HepG2 (cell line): ENCODE measurements around the gene CGA. TPM values are rescaled to one million over a fixed set of nuclear protein-coding genes. Genes with fewer than 3 reads are reported as not detected.

Experiments
- ATAC-seq: fragments of 200-7000 bp; cut with Tn5 transposase; 3 replicates; pipeline ENCODE4 v1.9.1; 2020; ENCODE audit warnings: mild to moderate bottlenecking, moderate library complexity
- BruUV-seq: library from RNA; stranded (reverse); fragments of 400-500 nt; replicated peaks from 2 replicates; lab custom pipeline; 2021; lab: Mats Ljungman, UMichigan
- CTCF ChIA-PET: fragments of 300-600 bp; formaldehyde crosslinking; extraction: SDS; loops from one replicate; lab custom pipeline; 2021; ENCODE audit warnings: low total read pairs, inconsistent platforms, low intra/inter-chr PET ratio; lab: Yijun Ruan, JAX
- POLR2A ChIA-PET: fragments of 350-600 bp; sonication (Branson Sonifier 250); formaldehyde crosslinking; loops from one replicate; lab custom pipeline; 2020; ENCODE audit warnings: antibody characterized with exemption, inconsistent platforms; lab: Yijun Ruan, JAX
- DNase-seq: peaks from one replicate; pipeline ENCODE4 v3.0.0-alpha.2; 2015; ENCODE audit warnings: low spot score
- FAIRE-seq: peaks from 3 replicates; lab custom pipeline; 2011; peaks lifted over from hg19 to GRCh38; lab: Jason Lieb, UNC
- H2AFZ ChIP-seq: one replicate; pipeline ENCODE4 v1.6.1; 2011; ENCODE audit warnings: low read length, inconsistent platforms
- H3K27ac ChIP-seq: fragments of 300-600 bp; 3 replicates; pipeline ENCODE4 v1.8.0; 2011; ENCODE audit warnings: mixed run types, mild to moderate bottlenecking, mixed read lengths, low read length, inconsistent platforms; ENCODE audit not compliant: insufficient read depth; ENCODE audit errors: extremely low read length
- H3K27me3 ChIP-seq, 2 experiments: fragments of 200-600 bp in 1 of 2; 2 replicates in 1 of 2; 3 replicates in 1 of 2; pipeline versions ENCODE4 v1.6.0 to v1.8.0; 2011; ENCODE audit warnings: low read length in 2 of 2, mild to moderate bottlenecking in 2 of 2, moderate library complexity in 2 of 2, inconsistent platforms in 1 of 2; ENCODE audit not compliant: insufficient read depth in 2 of 2, control insufficient read depth in 1 of 2
- H3K36me3 ChIP-seq, 2 experiments: fragments of 200-600 bp in 1 of 2; replicated peaks in 1 of 2; 2 replicates in 1 of 2; 3 replicates in 1 of 2; pipeline versions ENCODE4 v1.5.1 to v1.8.0; 2011; ENCODE audit warnings: low read length in 2 of 2, inconsistent platforms in 1 of 2; ENCODE audit not compliant: insufficient read depth in 2 of 2, control insufficient read depth in 1 of 2
- H3K4me1 ChIP-seq: 2 replicates; pipeline ENCODE4 v1.5.1; 2012; ENCODE audit warnings: low read length, inconsistent platforms; ENCODE audit not compliant: insufficient read depth
- H3K4me2 ChIP-seq: 2 replicates; pipeline ENCODE4 v1.6.0; 2011; ENCODE audit warnings: low read depth, low read length, inconsistent platforms
- H3K4me3 ChIP-seq, 3 experiments: fragments of 200-600 bp in 1 of 3; sonication (generic), shearing (Covaris generic) in 1 of 3; replicated peaks in 1 of 3; 2 replicates each; pipeline ENCODE4 v1.5.1; 2011 to 2016; ENCODE audit warnings: low read length in 3 of 3, inconsistent platforms in 2 of 3, low read depth in 2 of 3, mild to moderate bottlenecking in 2 of 3, control low read depth in 1 of 3, mixed read lengths in 1 of 3; ENCODE audit not compliant: insufficient read depth in 1 of 3
- H3K79me2 ChIP-seq: one replicate; pipeline ENCODE4 v1.6.1; 2011; ENCODE audit warnings: low read length, inconsistent platforms; ENCODE audit not compliant: insufficient read depth
- H3K9ac ChIP-seq: 2 replicates; pipeline ENCODE4 v1.6.0; 2011; ENCODE audit warnings: mild to moderate bottlenecking, low read depth, low read length, inconsistent platforms; ENCODE audit not compliant: insufficient read depth
- H3K9me3 ChIP-seq: 2 replicates; pipeline ENCODE4 v1.5.1; 2012; ENCODE audit warnings: mild to moderate bottlenecking, low read length
- H4K20me1 ChIP-seq: 2 replicates; pipeline ENCODE4 v1.6.0; 2011; ENCODE audit warnings: inconsistent platforms, mild to moderate bottlenecking, low read length, moderate library complexity; ENCODE audit not compliant: insufficient read depth
- DPF2 ChIP-seq: sonication (generic); formaldehyde crosslinking; IDR thresholded peaks from 2 replicates; pipeline ENCODE4 v1.4.0; 2020; ENCODE audit warnings: mild to moderate bottlenecking, low read depth, missing genetic modification reagents, borderline replicate concordance
- FOXC1 ChIP-seq: sonication (generic); formaldehyde crosslinking; IDR thresholded peaks from 2 replicates; pipeline ENCODE4 v1.8.0; 2022; ENCODE audit warnings: mild to moderate bottlenecking, missing genetic modification reagents, borderline replicate concordance
- HIVEP1 ChIP-seq: sonication (generic); formaldehyde crosslinking; IDR thresholded peaks from 2 replicates; pipeline ENCODE4 v1.4.0; 2020; ENCODE audit warnings: mild to moderate bottlenecking, missing genetic modification reagents
- POLR2AphosphoS2 ChIP-seq: IDR thresholded peaks from 2 replicates; pipeline ENCODE4 v1.6.1; 2011; ENCODE audit warnings: low read depth, low read length, improper control_type of control experiment
- RAD51 ChIP-seq: fragments of 450-650 bp; IDR thresholded peaks from 2 replicates; pipeline ENCODE4 v1.6.1; 2016; ENCODE audit warnings: borderline replicate concordance
- SAFB2 ChIP-seq: sonication (generic); formaldehyde crosslinking; IDR thresholded peaks from 2 replicates; pipeline ENCODE4 v1.5.1; 2020; ENCODE audit warnings: missing genetic modification reagents, low read depth, mild to moderate bottlenecking, borderline replicate concordance
- SOX13 ChIP-seq, 3 experiments: fragments of 450-650 bp in 1 of 3; sonication (generic) in 1 of 3; formaldehyde crosslinking in 1 of 3; IDR thresholded peaks in 2 of 3; conservative IDR thresholded peaks in 1 of 3; 2 replicates each; pipeline versions ENCODE4 v1.5.0 to v1.6.1; 2016 to 2020; ENCODE audit warnings: antibody characterized with exemption in 1 of 3, mild to moderate bottlenecking in 1 of 3, missing compliant biosample characterization in 1 of 3, missing genetic modification reagents in 1 of 3, moderate library complexity in 1 of 3
- SRY ChIP-seq: sonication (generic); formaldehyde crosslinking; IDR thresholded peaks from 2 replicates; pipeline ENCODE4 v1.8.0; 2022; ENCODE audit warnings: mild to moderate bottlenecking, missing genetic modification reagents
- TBL1XR1 ChIP-seq: fragments of 150-350 bp; IDR thresholded peaks from 2 replicates; pipeline ENCODE4 v1.6.1; 2014; ENCODE audit warnings: borderline replicate concordance, low read length; ENCODE audit not compliant: partially characterized antibody
- TCF7 ChIP-seq: sonication (generic); IDR thresholded peaks from 2 replicates; pipeline ENCODE4 v1.6.1; 2016; ENCODE audit warnings: antibody characterized with exemption, low read depth
- ZBTB42 ChIP-seq: sonication (generic); formaldehyde crosslinking; IDR thresholded peaks from 2 replicates; pipeline ENCODE4 v1.5.0; 2020; ENCODE audit warnings: mild to moderate bottlenecking, missing genetic modification reagents
- ZFP36 ChIP-seq: fragments of 150-350 bp; IDR thresholded peaks from 2 replicates; pipeline ENCODE4 v1.6.1; 2018; ENCODE audit warnings: borderline replicate concordance, low read length, low read depth; ENCODE audit not compliant: partially characterized antibody
- ZNF235 ChIP-seq: sonication (generic); formaldehyde crosslinking; IDR thresholded peaks from 2 replicates; pipeline ENCODE4 v1.8.1; 2023; ENCODE audit warnings: mild to moderate bottlenecking, missing genetic modification reagents, borderline replicate concordance
- ZNF605 ChIP-seq: sonication (generic); formaldehyde crosslinking; IDR thresholded peaks from 2 replicates; pipeline ENCODE4 v1.8.0; 2022; ENCODE audit warnings: mild to moderate bottlenecking, missing genetic modification reagents
- ZNF75D ChIP-seq: sonication (generic); formaldehyde crosslinking; IDR thresholded peaks from 2 replicates; pipeline ENCODE4 v1.8.1; 2023; ENCODE audit warnings: missing genetic modification reagents, mild to moderate bottlenecking, borderline replicate concordance
- WGBS: methylation state at CpG from one replicate; pipeline ENCODE4 v1.1.6; 2017; ENCODE audit warnings: low lambda C conversion rate; 5-methylcytosine and 5-hydroxymethylcytosine counted together
- in situ Hi-C: cut with HindIII; loops from 2 replicates; pipeline ENCODE4 v1.10.0; 2017; ENCODE audit warnings: low pct_unique_long_range_greater_than_20kb; ENCODE audit not compliant: extremely low pct_ligation_motif_present
- intact Hi-C: fragments of 100-400 bp; cut with micrococcal nuclease; formaldehyde crosslinking; loops from one replicate; pipeline ENCODE4 v1.10.0; 2022; ENCODE audit not compliant: unreplicated experiment
- polyA plus RNA-seq, 8 experiments: library from polyadenylated mRNA; depleted of rRNA in 3 of 8; stranded (reverse) in 7 of 8; unstranded in 1 of 8; fragments of >200 nt; fragmentation: Illumina TruSeq in 4 of 8; extraction: Trizol in 4 of 8; gene quantifications; 2 replicates each; pipeline versions ENCODE4 v1.2.1 to v1.2.3, GENCODE V29; 2011 to 2016; ENCODE audit warnings: low read depth in 4 of 8, missing spikeins in 1 of 8, mixed read lengths in 1 of 8; ENCODE audit not compliant: insufficient read depth in 1 of 8
- total RNA-seq, 5 experiments: library from RNA; depleted of rRNA; stranded (reverse); fragments of >200 nt; fragmentation: Illumina TruSeq; extraction: Trizol; gene quantifications; 2 replicates each; pipeline ENCODE4 v1.2.3, GENCODE V29; 2016; ENCODE audit warnings: low read depth in 1 of 5
- TF ChIP-seq, protein P1 (sequence below), 2 experiments: sonication (generic) in 1 of 2; formaldehyde crosslinking in 1 of 2; IDR thresholded peaks; 2 replicates each; pipeline versions ENCODE4 v1.4.0 to v1.6.1; 2016 to 2020; ENCODE audit warnings: borderline replicate concordance in 1 of 2, low read depth in 1 of 2, mild to moderate bottlenecking in 1 of 2, missing genetic modification reagents in 1 of 2

Gene CGA
- total and polyA plus RNA-seq, 2 of the 13 experiments (the other 11 are each of a cell fraction or from before 2014, with no cell fraction given): 0.09 TPM; not detected in 1

DNA sequence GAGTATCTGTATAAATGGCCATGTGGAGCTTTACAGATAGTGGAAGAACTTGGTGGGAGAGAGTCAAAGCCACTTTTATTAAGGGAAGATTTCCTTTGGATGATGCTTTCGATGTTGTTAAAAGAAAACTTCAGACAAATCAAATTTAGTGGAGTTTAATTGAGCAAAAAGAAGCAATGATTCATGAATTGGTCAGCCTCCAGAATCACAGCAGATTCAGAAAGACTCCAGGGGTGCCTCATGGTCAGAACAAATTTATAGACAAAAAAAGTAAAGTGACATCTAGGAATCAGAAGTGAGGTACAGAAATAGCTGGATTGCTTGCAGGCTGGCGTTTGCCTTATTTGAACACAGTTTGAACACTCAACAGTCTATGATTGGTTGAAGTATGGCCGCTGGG is 5.3 kb upstream of the CGA start:
- ChIA-PET CTCF (no interaction called here), POLR2A (no interaction called here)
- intact Hi-C loops: no loop called here
- Histone ChIP-seq H3K27me3 (peaks cover 0 to 3% of the 10 kb centered on the region in 2 experiments; a peak in 1 of 5 replicates), H3K9ac (no peak overlapping the region), H3K79me2 (no peaks in the 10 kb centered on the region), H3K36me3 (no peaks in the 10 kb centered on the region), H3K4me2 (no peak overlapping the region), H4K20me1 (no peaks in the 10 kb centered on the region), H3K27ac (no peak overlapping the region), H2AFZ (no peak overlapping the region), H3K4me3 (no peak overlapping the region), H3K9me3 (no peaks in the 10 kb centered on the region), H3K4me1 (peaks cover 17% of the 10 kb centered on the region)
- WGBS: 34% methylated on average over 3 of the region's 3 CpGs
- ATAC-seq (no peak), DNase-seq (no peak), FAIRE-seq (no peak)
- BruUV-seq: no TSS peak
- TF ChIP-seq ZFP36: no peak
- no peak for TF ChIP-seq POLR2AphosphoS2
- no peak for TF ChIP-seq SRY (CRISPR knock-in tag)
- no peak for TF ChIP-seq FOXC1
- no peak for TF ChIP-seq ZNF75D
- TF ChIP-seq ZNF605: no peak
- no peak for TF ChIP-seq SOX13 (IDR thresholded peaks at IDR 0.05)
- no peak for TF ChIP-seq SOX13 (CRISPR knock-in tag; conservative IDR thresholded peaks at IDR 0.05 in 1 of 2, IDR thresholded peaks at IDR 0.05 in 1 of 2)
- TF ChIP-seq ZNF235 (CRISPR knock-in tag): no peak
- no peak for TF ChIP-seq RAD51
- in situ Hi-C loops: no loop called here

DNA sequence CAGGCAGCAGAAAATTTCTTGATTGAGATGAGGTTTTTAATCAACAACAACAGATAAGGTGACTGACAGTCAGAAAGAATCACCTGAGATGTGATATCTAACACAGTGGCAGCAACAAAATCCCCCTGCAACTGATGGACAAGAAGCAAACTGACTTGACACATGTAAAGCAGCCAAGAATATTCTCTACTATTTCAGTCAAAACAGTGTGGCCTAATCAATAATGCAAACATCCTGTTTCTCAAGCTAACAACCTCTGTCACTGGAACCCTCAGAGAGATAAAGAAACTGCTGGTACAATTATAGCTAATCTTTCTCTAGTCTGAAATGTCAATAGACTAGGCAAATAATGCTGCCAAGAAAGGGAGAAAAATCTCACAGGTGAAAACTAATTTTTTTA is 4.6 kb upstream of the CGA start:
- in situ Hi-C loops: no loop called here
- peak overlapping the region; percentile 10; the same call in 1 of the 2 replicates for H3K4me2 ChIP-seq
- H3K27me3 ChIP-seq: peaks cover 0 to 3% of the 10 kb centered on the region in 2 experiments; a peak in 1 of 5 replicates
- no peaks in the 10 kb centered on the region for H4K20me1 ChIP-seq
- BruUV-seq: no TSS peak
- H2AFZ ChIP-seq: no peak overlapping the region
- H3K9me3 ChIP-seq: no peaks in the 10 kb centered on the region
- ChIA-PET CTCF (no interaction called here), POLR2A (no interaction called here)
- FAIRE-seq: peak; percentile 15
- H3K36me3 ChIP-seq: no peaks in the 10 kb centered on the region
- no peak overlapping the region for H3K27ac ChIP-seq
- ATAC-seq: peak; percentile 99
- no peak overlapping the region for H3K9ac ChIP-seq
- no peak overlapping the region for H3K4me3 ChIP-seq
- DNase-seq: peak; percentile 32
- intact Hi-C loops: no loop called here
- no peaks in the 10 kb centered on the region for H3K79me2 ChIP-seq
- peaks cover 17% of the 10 kb centered on the region for H3K4me1 ChIP-seq
- TF ChIP-seq ZBTB42 (no peak), HIVEP1 (CRISPR knock-in tag) (no peak), TCF7 (peak; percentile 49; the same call in 1 of the 2 replicates), SAFB2 (CRISPR knock-in tag) (no peak), TBL1XR1 (no peak), DPF2 (0 out of 2 replicates have a peak, but pooled peaks have one; percentile 32)
- TF ChIP-seq, protein P1, sequence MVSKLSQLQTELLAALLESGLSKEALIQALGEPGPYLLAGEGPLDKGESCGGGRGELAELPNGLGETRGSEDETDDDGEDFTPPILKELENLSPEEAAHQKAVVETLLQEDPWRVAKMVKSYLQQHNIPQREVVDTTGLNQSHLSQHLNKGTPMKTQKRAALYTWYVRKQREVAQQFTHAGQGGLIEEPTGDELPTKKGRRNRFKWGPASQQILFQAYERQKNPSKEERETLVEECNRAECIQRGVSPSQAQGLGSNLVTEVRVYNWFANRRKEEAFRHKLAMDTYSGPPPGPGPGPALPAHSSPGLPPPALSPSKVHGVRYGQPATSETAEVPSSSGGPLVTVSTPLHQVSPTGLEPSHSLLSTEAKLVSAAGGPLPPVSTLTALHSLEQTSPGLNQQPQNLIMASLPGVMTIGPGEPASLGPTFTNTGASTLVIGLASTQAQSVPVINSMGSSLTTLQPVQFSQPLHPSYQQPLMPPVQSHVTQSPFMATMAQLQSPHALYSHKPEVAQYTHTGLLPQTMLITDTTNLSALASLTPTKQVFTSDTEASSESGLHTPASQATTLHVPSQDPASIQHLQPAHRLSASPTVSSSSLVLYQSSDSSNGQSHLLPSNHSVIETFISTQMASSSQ (IDR thresholded peaks at IDR 0.05; ENCODE audit: low read depth): no peak
- TF ChIP-seq, protein P1 (CRISPR knock-in tag; IDR thresholded peaks at IDR 0.05; ENCODE audit: borderline replicate concordance): no peak
